Endothelial cell of umbilical vein (primary cell): Measurements from ENCODE around the gene ALDH3B2. TPM values are rescaled to one million over a fixed set of nuclear protein-coding genes. Genes with fewer than 3 reads are reported as not detected.

Source experiments
- BruUV-seq: library from RNA; stranded (reverse); fragments of 400-500 nt; replicated peaks from 2 replicates; lab custom pipeline; 2021; lab: Mats Ljungman, UMichigan
- CTCF ChIA-PET: fragments of 300-600, 350-600 bp; sonication (Branson Sonifier 250); formaldehyde crosslinking; loops from one replicate; lab custom pipeline; 2021; ENCODE audit warnings: antibody characterized with exemption, inconsistent platforms; lab: Charles Lee
- POLR2A ChIA-PET: fragments of 300-600, 350-600 bp; sonication (Branson Sonifier 250); formaldehyde crosslinking; loops from one replicate; lab custom pipeline; 2021; ENCODE audit warnings: antibody characterized with exemption, inconsistent platforms; lab: Charles Lee
- DNase-seq: peaks from one replicate; pipeline ENCODE4 v3.0.0-alpha.2; 2011; ENCODE audit warnings: low read depth, low spot score
- FAIRE-seq: peaks from 2 replicates; lab custom pipeline; 2011; peaks lifted over from hg19 to GRCh38; lab: Jason Lieb, UNC
- H2AFZ ChIP-seq: 2 replicates; pipeline ENCODE4 v1.6.0; 2012; ENCODE audit warnings: low read depth, low read length, control low read depth, inconsistent platforms
- H3K27ac ChIP-seq: 2 replicates; pipeline ENCODE4 v1.5.1; 2011; ENCODE audit warnings: low read depth, mild to moderate bottlenecking, control low read depth, low read length, moderate library complexity; ENCODE audit not compliant: insufficient read depth
- H3K27me3 ChIP-seq, 2 experiments: 2 replicates each; pipeline versions ENCODE4 v1.6.0 to v1.6.1; 2011; ENCODE audit warnings: low read length in 2 of 2, mixed read lengths in 1 of 2; ENCODE audit not compliant: control insufficient read depth in 2 of 2, insufficient read depth in 2 of 2
- H3K36me3 ChIP-seq, 2 experiments: 2 replicates in 1 of 2; 3 replicates in 1 of 2; pipeline ENCODE4 v1.5.1; 2011; ENCODE audit warnings: low read length in 2 of 2, mild to moderate bottlenecking in 1 of 2, moderate library complexity in 1 of 2; ENCODE audit not compliant: control insufficient read depth in 2 of 2, insufficient read depth in 2 of 2; ENCODE audit errors: extremely low read depth in 1 of 2
- H3K4me1 ChIP-seq: 3 replicates; pipeline ENCODE4 v1.5.1; 2011; ENCODE audit warnings: mild to moderate bottlenecking, low read length; ENCODE audit not compliant: control insufficient read depth, insufficient read depth; ENCODE audit errors: extremely low read depth
- H3K4me2 ChIP-seq: 2 replicates; pipeline ENCODE4 v1.6.1; 2011; ENCODE audit warnings: low read length, control low read depth, mixed read lengths; ENCODE audit not compliant: insufficient read depth
- H3K4me3 ChIP-seq, 3 experiments: fragments of 200-600 bp in 1 of 3; sonication (generic), shearing (Covaris generic) in 1 of 3; replicated peaks in 1 of 3; 2 replicates each; pipeline ENCODE4 v1.5.1; 2011 to 2016; ENCODE audit warnings: control low read depth in 3 of 3, low read length in 3 of 3, mild to moderate bottlenecking in 2 of 3, inconsistent platforms in 1 of 3, low read depth in 1 of 3, moderate library complexity in 1 of 3; ENCODE audit not compliant: insufficient read depth in 1 of 3
- H3K79me2 ChIP-seq: 2 replicates; pipeline ENCODE4 v1.6.0; 2012; ENCODE audit warnings: low read length, inconsistent platforms; ENCODE audit not compliant: control insufficient read depth, insufficient read depth
- H3K9ac ChIP-seq: replicated peaks from 2 replicates; pipeline ENCODE3; 2011; ENCODE audit warnings: low read length, control low read depth; ENCODE audit not compliant: insufficient read depth; ENCODE audit errors: extremely low read depth
- H3K9me1 ChIP-seq: replicated peaks from 3 replicates; pipeline ENCODE4 v1.6.0; 2011; ENCODE audit warnings: mild to moderate bottlenecking, low read length; ENCODE audit not compliant: control insufficient read depth, insufficient read depth; ENCODE audit errors: extremely low read depth
- H3K9me3 ChIP-seq: replicated peaks from 2 replicates; pipeline ENCODE4 v1.5.1; 2012; ENCODE audit warnings: low read length, inconsistent platforms; ENCODE audit not compliant: control insufficient read depth, insufficient read depth
- H4K20me1 ChIP-seq: replicated peaks from 2 replicates; pipeline ENCODE3; 2011; ENCODE audit warnings: mild to moderate bottlenecking, low read length; ENCODE audit not compliant: control insufficient read depth, insufficient read depth; ENCODE audit errors: extremely low read depth
- EZH2 ChIP-seq: IDR thresholded peaks from 2 replicates; pipeline ENCODE4 v1.6.1; 2012; ENCODE audit warnings: borderline replicate concordance, low read depth, mild to moderate bottlenecking, moderate library complexity, low read length, inconsistent platforms; ENCODE audit not compliant: severe bottlenecking
- FOS ChIP-seq: IDR thresholded peaks from 2 replicates; pipeline ENCODE4 v1.6.1; 2011; ENCODE audit warnings: mild to moderate bottlenecking, low read length, moderate library complexity, borderline replicate concordance; ENCODE audit not compliant: insufficient read depth
- GATA2 ChIP-seq: IDR thresholded peaks from 2 replicates; pipeline ENCODE4 v1.7.0; 2011; ENCODE audit warnings: low read depth, mild to moderate bottlenecking, moderate library complexity, mixed read lengths, low read length; ENCODE audit not compliant: insufficient read length, insufficient read depth
- JUN ChIP-seq: IDR thresholded peaks from 2 replicates; pipeline ENCODE4 v1.6.1; 2011; ENCODE audit warnings: borderline replicate concordance, low read depth; ENCODE audit not compliant: insufficient read length, insufficient read depth
- MAX ChIP-seq: IDR thresholded peaks from 2 replicates; pipeline ENCODE4 v1.6.1; 2011; ENCODE audit not compliant: insufficient read depth, insufficient read length
- MYC ChIP-seq: IDR thresholded peaks from one replicate; pipeline ENCODE4 v1.6.1; 2011; ENCODE audit warnings: mild to moderate bottlenecking, low read depth, low read length
- POLR2A ChIP-seq: IDR thresholded peaks from 2 replicates; pipeline ENCODE4 v1.6.1; 2012; ENCODE audit warnings: low read depth, mild to moderate bottlenecking, control low read depth, low read length
- POLR2AphosphoS5 ChIP-seq: IDR thresholded peaks from 2 replicates; pipeline ENCODE4 v1.6.1; 2012; ENCODE audit warnings: low read depth, mild to moderate bottlenecking, control low read depth, low read length, moderate library complexity; ENCODE audit not compliant: insufficient read depth
- dilution Hi-C: fragments of 300-500 bp; cut with MboI; formaldehyde crosslinking; loops from one replicate; pipeline ENCODE4 v1.15.0; 2019; ENCODE audit warnings: low sequenced_read_pairs; ENCODE audit not compliant: extremely low pct_ligation_motif_present
- intact Hi-C: fragments of 100-400 bp; cut with micrococcal nuclease; formaldehyde crosslinking; loops from one replicate; pipeline ENCODE4 v1.10.0; 2022
- polyA plus RNA-seq, 4 experiments: library from polyadenylated mRNA; depleted of rRNA in 3 of 4; stranded (reverse) in 3 of 4; unstranded in 1 of 4; fragments of >200 nt; gene quantifications; 2 replicates each; pipeline versions ENCODE4 v1.2.1 to v1.2.3, GENCODE V29; 2011 to 2012; ENCODE audit warnings: missing spikeins in 1 of 4
- total RNA-seq: library from RNA; stranded (reverse); gene quantifications from 2 replicates; pipeline ENCODE4 v1.2.3, GENCODE V29; 2021
- TF ChIP-seq, protein P1 (sequence below), 2 donors: IDR thresholded peaks; 1 replicate in 1 of 2; 2 replicates in 1 of 2; pipeline ENCODE4 v1.5.1; 2011; ENCODE audit warnings: low read length in 2 of 2, mild to moderate bottlenecking in 2 of 2, moderate library complexity in 2 of 2, control low read depth in 1 of 2, inconsistent platforms in 1 of 2, low read depth in 1 of 2; ENCODE audit not compliant: insufficient read depth in 1 of 2; ENCODE audit errors: extremely low read depth in 1 of 2

ALDH3B2 gene
- total and polyA plus RNA-seq, 2 donors (not counting 3 experiments of a cell fraction or from before 2014, with no cell fraction given): not detected

- H3K36me3 ChIP-seq: no peaks in the 10 kb centered on the region
- no peak overlapping the region for H3K9ac ChIP-seq
- dilution Hi-C loops (no loop called here), intact Hi-C loops (no loop called here)
- H2AFZ ChIP-seq: no peak overlapping the region
- no peak overlapping the region for H3K4me3 ChIP-seq
- no peak overlapping the region for H3K27ac ChIP-seq
- no peaks in the 10 kb centered on the region for H3K4me1 ChIP-seq
- BruUV-seq: no TSS peak
- no peak overlapping the region for H3K4me2 ChIP-seq
- no peaks in the 10 kb centered on the region for H3K9me1 ChIP-seq
- ChIA-PET CTCF (interaction anchor here (1.6 kb wide), 1 partner anchor 34 kb away, joined by 6 read pairs; the partner anchor contains the start of gene NUDT8), POLR2A (no interaction called here)
- no peak for DNase-seq
- H4K20me1 ChIP-seq: no peaks in the 10 kb centered on the region
- no peaks in the 10 kb centered on the region for H3K27me3 ChIP-seq
- FAIRE-seq: no peak
- no peaks in the 10 kb centered on the region for H3K79me2 ChIP-seq
- no peak for TF ChIP-seq GATA2
- no peaks in the 10 kb centered on the region for H3K9me3 ChIP-seq
Measured at GRCh38 chr11:67663532-67664212, 10.8 kb downstream of the ALDH3B2 start.

DNA sequence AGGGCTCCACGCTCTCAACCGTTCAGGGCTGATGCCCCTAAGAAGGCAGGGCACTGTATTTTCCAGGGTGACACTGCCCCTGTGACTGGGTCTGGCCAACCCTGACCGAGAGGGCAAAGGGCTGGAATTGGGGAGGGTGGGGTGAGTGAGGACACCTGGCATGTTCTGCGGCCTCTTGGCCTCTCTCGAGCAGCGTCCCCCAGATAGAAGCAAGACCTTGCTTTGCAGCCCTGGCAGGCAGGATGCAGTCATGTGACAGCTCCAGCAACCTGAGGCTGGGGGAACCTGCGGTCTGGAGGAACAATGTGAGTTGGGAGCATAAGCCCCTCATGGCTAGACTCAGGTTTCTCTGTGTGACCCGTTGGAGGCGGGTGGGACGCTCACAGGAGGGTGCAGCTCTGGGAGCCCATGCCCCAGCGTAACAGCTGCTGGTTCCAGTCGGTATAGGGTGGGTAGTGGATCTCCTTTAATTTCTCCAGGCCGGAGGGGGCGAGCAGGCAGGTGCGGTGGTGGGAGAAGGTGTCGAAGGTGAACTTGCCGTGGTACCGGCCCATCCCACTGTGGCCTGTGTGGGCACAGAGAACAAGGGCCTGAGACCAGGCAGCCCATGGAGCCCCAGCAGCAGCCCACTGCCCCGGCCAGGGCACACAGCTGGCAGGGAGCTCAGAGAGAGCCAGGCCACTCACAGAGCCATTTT, 11.4 kb downstream of the ALDH3B2 start:
- Histone ChIP-seq H3K4me1 (no peaks in the 10 kb centered on the region), H4K20me1 (no peaks in the 10 kb centered on the region), H3K9me1 (no peaks in the 10 kb centered on the region), H3K27ac (no peak overlapping the region), H3K36me3 (no peaks in the 10 kb centered on the region), H3K9ac (no peak overlapping the region), H3K27me3 (no peaks in the 10 kb centered on the region), H3K9me3 (no peaks in the 10 kb centered on the region), H2AFZ (no peak overlapping the region), H3K4me3 (no peak overlapping the region), H3K4me2 (no peak overlapping the region), H3K79me2 (no peaks in the 10 kb centered on the region)
- no peak for FAIRE-seq
- DNase-seq: no peak
- no TSS peak for BruUV-seq
- dilution Hi-C loops: no loop called here
- TF ChIP-seq MAX (no peak), JUN (no peak), MYC (no peak), FOS (no peak), GATA2 (no peak), POLR2AphosphoS5 (no peak), POLR2A (no peak), EZH2 (no peak)
- TF ChIP-seq, protein P1, sequence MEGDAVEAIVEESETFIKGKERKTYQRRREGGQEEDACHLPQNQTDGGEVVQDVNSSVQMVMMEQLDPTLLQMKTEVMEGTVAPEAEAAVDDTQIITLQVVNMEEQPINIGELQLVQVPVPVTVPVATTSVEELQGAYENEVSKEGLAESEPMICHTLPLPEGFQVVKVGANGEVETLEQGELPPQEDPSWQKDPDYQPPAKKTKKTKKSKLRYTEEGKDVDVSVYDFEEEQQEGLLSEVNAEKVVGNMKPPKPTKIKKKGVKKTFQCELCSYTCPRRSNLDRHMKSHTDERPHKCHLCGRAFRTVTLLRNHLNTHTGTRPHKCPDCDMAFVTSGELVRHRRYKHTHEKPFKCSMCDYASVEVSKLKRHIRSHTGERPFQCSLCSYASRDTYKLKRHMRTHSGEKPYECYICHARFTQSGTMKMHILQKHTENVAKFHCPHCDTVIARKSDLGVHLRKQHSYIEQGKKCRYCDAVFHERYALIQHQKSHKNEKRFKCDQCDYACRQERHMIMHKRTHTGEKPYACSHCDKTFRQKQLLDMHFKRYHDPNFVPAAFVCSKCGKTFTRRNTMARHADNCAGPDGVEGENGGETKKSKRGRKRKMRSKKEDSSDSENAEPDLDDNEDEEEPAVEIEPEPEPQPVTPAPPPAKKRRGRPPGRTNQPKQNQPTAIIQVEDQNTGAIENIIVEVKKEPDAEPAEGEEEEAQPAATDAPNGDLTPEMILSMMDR (IDR thresholded peaks at IDR 0.05; ENCODE audit: extremely low read depth in 1 of 2, insufficient read depth in 1 of 2, low read depth in 1 of 2, low read length in 2 of 2): no peak
- intact Hi-C loops: no loop called here
- POLR2A ChIA-PET: no interaction called here
- CTCF ChIA-PET: interaction anchor here (1.5 to 1.6 kb wide), 2 partner anchors 18 to 33 kb away, joined by 4 to 6 read pairs; partner anchors contain the start of gene NUDT8
